ENCODE data around the gene ALKBH5.

DNA sequence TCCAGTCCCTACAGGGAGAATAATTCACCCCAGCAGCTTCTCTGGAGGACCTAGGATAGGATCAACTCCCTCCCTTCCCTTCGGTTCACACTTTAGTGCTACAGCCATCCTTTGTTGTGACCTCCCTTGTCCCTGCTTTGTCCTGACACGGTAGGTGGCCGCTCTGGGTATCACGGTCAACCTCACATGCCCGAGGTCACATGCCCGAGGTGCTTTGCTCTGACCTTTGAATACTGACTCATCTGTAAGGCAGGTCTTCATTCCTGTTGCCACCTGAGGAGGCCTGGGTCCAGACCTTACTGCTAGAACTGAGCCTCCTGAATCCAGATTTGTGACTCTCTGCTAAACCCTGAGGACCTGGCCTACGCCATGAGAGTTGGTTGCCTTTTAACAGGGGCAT lies 19.7 kb downstream of the ALKBH5 start:
- TF ChIP-seq, protein P1, sequence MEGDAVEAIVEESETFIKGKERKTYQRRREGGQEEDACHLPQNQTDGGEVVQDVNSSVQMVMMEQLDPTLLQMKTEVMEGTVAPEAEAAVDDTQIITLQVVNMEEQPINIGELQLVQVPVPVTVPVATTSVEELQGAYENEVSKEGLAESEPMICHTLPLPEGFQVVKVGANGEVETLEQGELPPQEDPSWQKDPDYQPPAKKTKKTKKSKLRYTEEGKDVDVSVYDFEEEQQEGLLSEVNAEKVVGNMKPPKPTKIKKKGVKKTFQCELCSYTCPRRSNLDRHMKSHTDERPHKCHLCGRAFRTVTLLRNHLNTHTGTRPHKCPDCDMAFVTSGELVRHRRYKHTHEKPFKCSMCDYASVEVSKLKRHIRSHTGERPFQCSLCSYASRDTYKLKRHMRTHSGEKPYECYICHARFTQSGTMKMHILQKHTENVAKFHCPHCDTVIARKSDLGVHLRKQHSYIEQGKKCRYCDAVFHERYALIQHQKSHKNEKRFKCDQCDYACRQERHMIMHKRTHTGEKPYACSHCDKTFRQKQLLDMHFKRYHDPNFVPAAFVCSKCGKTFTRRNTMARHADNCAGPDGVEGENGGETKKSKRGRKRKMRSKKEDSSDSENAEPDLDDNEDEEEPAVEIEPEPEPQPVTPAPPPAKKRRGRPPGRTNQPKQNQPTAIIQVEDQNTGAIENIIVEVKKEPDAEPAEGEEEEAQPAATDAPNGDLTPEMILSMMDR (IDR thresholded peaks at IDR 0.05): no peak
- no peak for TF ChIP-seq POLR2A (IDR thresholded peaks at IDR 0.05)
